Right cardiac atrium (tissue), 5 donors: ENCODE data around the gene JMJD1C. TPM values are rescaled to one million over a fixed set of nuclear protein-coding genes. Genes with fewer than 3 reads are reported as not detected.

ENCODE experiments used
- ATAC-seq, 2 donors: fragments of 200-7000 bp; cut with Tn5 transposase; one replicate each; pipeline versions ENCODE4 v1.8.0 to v1.9.1; 2020; ENCODE audit warnings: moderate library complexity in 2 of 2, mild to moderate bottlenecking in 1 of 2
- DNase-seq, 3 donors: peaks; one replicate each; pipeline ENCODE4 v3.0.0-alpha.2; 2020
- H3K27ac ChIP-seq: one replicate; pipeline ENCODE4 v1.5.1; 2013; ENCODE audit warnings: mild to moderate bottlenecking, low read length, control low read depth, moderate library complexity
- H3K27me3 ChIP-seq: one replicate; pipeline ENCODE4 v1.6.1; 2013; ENCODE audit not compliant: control insufficient read depth, insufficient read depth
- H3K4me1 ChIP-seq: one replicate; pipeline ENCODE4 v1.6.1; 2013; ENCODE audit warnings: low read length; ENCODE audit not compliant: control insufficient read depth, insufficient read depth
- H3K4me3 ChIP-seq: one replicate; pipeline ENCODE4 v1.5.1; 2013; ENCODE audit warnings: low read length, control low read depth
- H3K9me3 ChIP-seq: one replicate; pipeline ENCODE4 v1.6.1; 2013; ENCODE audit warnings: low read length; ENCODE audit not compliant: control insufficient read depth
- whole genome bisulfite sequencing: extraction: QIAGEN DNeasy Blood & Tissue Kit; methylation state at CpG from one replicate; pipeline ENCODE4 v1.1.7; 2013; 5-methylcytosine and 5-hydroxymethylcytosine counted together
- intact Hi-C, 4 donors: fragments of 100-400 bp; cut with DNase I; formaldehyde crosslinking; loops; one replicate each; pipeline versions ENCODE4 v1.11.0 to v1.14.0; 2022 to 2023
- polyA plus RNA-seq: library from polyadenylated mRNA; stranded (reverse); fragments of 200-250 nt; gene quantifications from one replicate; pipeline ENCODE4 v1.2.3, GENCODE V29; 2013
- total RNA-seq, 4 donors: library from RNA; stranded (reverse); fragmentation: NEBNext Ultra II Directional; extraction: Animal tissue kit (Norgen Biotek cat#: 25700); gene quantifications; one replicate each; pipeline ENCODE4 v1.2.1, GENCODE V29; 2021
- donor health status: healthy with polysubstance abuse.
- donor health status: DM: no; HTN: yes; CAD: no.
- donor health status: DM: no; HTN: no; CAD: no.
- donor health status: DM: no; HTN: yes; CAD: no; lungs with severe emphysema.
- donor health status: DM: yes; HTN: yes; CAD: no.

The JMJD1C gene
- total and polyA plus RNA-seq, 5 donors = 31.0 to 44.8 (median 43.1) TPM

- ATAC-seq (peak in 1 of 2 donors; percentile 36), DNase-seq (no peak)
- Histone ChIP-seq H3K9me3 (no peaks in the 10 kb centered on the region), H3K4me3 (no peak overlapping the region), H3K27ac (no peak overlapping the region), H3K27me3 (no peaks in the 10 kb centered on the region), H3K4me1 (no peaks in the 10 kb centered on the region)
- 86% methylated on average over 5 of the region's 5 CpGs for WGBS
- intact Hi-C loops = no loop called here
Observed at GRCh38 chr10:63375458-63375857, 90.3 kb downstream of the JMJD1C start.

DNA sequence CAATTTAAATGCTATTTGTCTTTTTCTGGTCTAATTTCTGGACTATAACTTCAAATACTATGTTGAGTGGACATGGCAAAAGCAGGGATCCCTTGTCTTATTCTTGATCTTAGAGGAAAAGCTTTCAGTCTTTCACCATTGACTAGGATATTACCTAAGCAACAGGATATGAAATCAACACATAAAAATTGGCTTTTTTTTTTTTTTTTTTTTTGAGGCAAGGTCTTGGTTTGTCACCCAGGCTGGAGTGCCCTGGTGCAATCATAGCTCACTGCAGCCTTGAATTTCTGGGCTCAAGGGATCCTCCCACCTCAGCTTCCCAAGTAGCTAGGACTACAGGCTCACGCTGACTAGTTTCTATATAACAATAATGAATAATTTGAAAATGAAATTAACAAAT is 90.8 kb downstream of the JMJD1C start:
- ATAC-seq (no peak), DNase-seq (no peak)
- WGBS = 98% methylated on average over 1 of the region's 1 CpG
- Histone ChIP-seq H3K27ac (no peak overlapping the region), H3K4me1 (no peaks in the 10 kb centered on the region), H3K4me3 (no peak overlapping the region), H3K9me3 (no peaks in the 10 kb centered on the region), H3K27me3 (no peaks in the 10 kb centered on the region)
- intact Hi-C loops = no loop called here

GRCh38 chr10:63373176-63373575 is 92.6 kb downstream of the JMJD1C start:
- 84% methylated on average over 3 of the region's 3 CpGs for WGBS
- Histone ChIP-seq H3K4me1 (no peaks in the 10 kb centered on the region), H3K4me3 (no peak overlapping the region), H3K9me3 (no peaks in the 10 kb centered on the region), H3K27me3 (no peaks in the 10 kb centered on the region), H3K27ac (no peak overlapping the region)
- no peak for DNase-seq
- no peak for ATAC-seq
- intact Hi-C loops = no loop called here

DNA sequence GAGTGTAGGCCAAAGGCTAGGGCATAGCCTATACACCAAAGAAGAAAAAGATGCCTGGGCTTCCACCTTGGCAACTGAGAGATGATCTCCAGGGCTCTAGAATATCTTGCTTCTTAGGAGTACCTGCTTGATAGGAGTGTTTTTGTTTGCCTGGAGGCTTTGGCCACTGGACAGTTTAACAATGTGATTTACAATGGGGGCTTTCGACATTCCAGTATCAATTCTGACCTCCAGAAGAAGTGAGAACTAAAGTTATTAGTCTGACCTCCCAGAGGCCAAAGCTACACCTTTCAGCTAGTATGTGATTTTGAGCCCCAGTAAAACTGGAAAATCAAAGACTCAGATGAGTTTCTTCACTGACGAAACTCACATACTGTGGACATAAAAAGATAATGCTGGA is 96.1 kb downstream of the JMJD1C start:
- WGBS = 95% methylated on average over 2 of the region's 2 CpGs

GRCh38 chr10:63368365-63368764 is 97.4 kb downstream of the JMJD1C start:
- H3K27ac ChIP-seq = no peak overlapping the region
- H3K4me1 ChIP-seq = no peaks in the 10 kb centered on the region
- ATAC-seq (no peak), DNase-seq (no peak)
- no peak overlapping the region for H3K4me3 ChIP-seq
- intact Hi-C loops = no loop called here
- no peaks in the 10 kb centered on the region for H3K27me3 ChIP-seq
- H3K9me3 ChIP-seq = no peaks in the 10 kb centered on the region
- WGBS = 97% methylated on average over 4 of the region's 4 CpGs

More for the DNA sequence above, 96.1 kb downstream of the JMJD1C start:
- no peak for DNase-seq
- ATAC-seq = no peak
- H3K27ac ChIP-seq = no peak overlapping the region
- intact Hi-C loops = no loop called here
- no peaks in the 10 kb centered on the region for H3K27me3 ChIP-seq
- H3K9me3 ChIP-seq = no peaks in the 10 kb centered on the region
- H3K4me1 ChIP-seq = no peaks in the 10 kb centered on the region
- H3K4me3 ChIP-seq = no peak overlapping the region

- Histone ChIP-seq H3K4me3 (no peak overlapping the region), H3K9me3 (no peaks in the 10 kb centered on the region), H3K27ac (no peak overlapping the region), H3K27me3 (no peaks in the 10 kb centered on the region), H3K4me1 (no peaks in the 10 kb centered on the region)
- intact Hi-C loops = no loop called here
- no peak for DNase-seq
- 93% methylated on average over 1 of the region's 1 CpG for WGBS
- no peak for ATAC-seq
Observed at GRCh38 chr10:63366933-63367332, 98.8 kb downstream of the JMJD1C start.

DNA sequence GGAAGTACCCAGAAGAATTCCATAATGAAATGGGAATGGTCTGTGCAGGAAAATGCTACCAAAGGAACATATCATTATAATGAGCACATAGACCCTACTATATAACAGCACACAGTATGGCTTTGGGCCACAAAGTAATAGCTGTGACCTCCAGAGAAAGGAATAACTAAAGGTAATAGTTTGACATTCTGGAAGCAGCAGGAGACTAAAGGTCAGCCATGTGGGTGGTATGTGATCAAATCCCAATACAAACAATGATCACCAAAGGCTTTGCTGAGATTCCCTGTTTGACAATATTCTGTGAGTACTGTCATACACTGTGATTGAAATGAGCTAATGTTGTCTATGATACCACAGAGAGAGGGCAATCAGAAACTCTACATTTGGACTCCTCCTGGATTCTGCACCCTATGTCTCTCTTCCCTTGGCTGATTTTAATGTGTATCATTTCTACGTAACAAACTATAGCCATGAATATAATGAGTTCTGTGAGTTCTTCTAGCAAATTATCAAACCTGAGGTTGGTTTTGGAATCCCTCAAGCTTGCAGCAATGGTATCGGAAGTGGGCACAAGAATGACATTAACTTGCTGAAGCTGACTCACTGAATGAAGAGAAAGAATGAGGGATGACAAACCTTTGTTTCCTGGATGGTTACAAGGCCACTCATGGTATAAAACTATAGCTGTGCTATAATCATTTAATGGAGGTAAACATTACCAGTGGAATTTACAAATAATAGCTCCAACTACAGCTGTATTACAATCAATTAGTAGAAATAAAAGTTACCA is 99.6 kb downstream of the JMJD1C start:
- no peak for ATAC-seq
- Histone ChIP-seq H3K4me3 (no peak overlapping the region), H3K9me3 (no peaks in the 10 kb centered on the region), H3K27me3 (no peaks in the 10 kb centered on the region), H3K27ac (no peak overlapping the region), H3K4me1 (no peaks in the 10 kb centered on the region)
- intact Hi-C loops = no loop called here
- DNase-seq = no peak
- 98% methylated on average over 2 of the region's 2 CpGs for WGBS

DNA sequence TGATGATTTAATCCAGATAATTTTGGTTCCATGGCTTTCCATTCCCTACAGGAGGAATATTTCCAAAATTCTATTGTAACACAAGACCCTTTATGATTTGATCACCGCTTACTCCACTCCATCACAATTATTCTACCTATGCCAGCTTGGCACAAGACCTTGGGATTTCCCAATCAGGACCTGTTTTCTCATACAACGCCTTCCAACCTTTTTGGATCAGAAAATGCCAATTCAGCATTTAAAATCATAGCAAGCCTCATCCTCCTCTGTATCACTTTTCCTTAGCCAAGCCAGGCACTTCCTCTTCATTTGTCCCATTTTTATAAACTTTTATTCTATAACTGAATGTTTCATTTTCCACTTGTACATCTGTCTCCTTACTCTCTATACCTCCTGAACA is 100.9 kb downstream of the JMJD1C start:
- no peak for ATAC-seq
- intact Hi-C loops = no loop called here
- no peaks in the 10 kb centered on the region for H3K27me3 ChIP-seq
- no peak for DNase-seq
- H3K27ac ChIP-seq = no peak overlapping the region
- H3K4me1 ChIP-seq = no peaks in the 10 kb centered on the region
- no peak overlapping the region for H3K4me3 ChIP-seq
- 79% methylated on average over 2 of the region's 2 CpGs for whole genome bisulfite sequencing
- H3K9me3 ChIP-seq = no peaks in the 10 kb centered on the region

- no peaks in the 10 kb centered on the region for H3K9me3 ChIP-seq
- H3K27ac ChIP-seq = no peak overlapping the region
- over 99% methylated on average over 7 of the region's 7 CpGs for WGBS
- no peaks in the 10 kb centered on the region for H3K4me1 ChIP-seq
- H3K4me3 ChIP-seq = no peak overlapping the region
- DNase-seq (no peak), ATAC-seq (no peak)
- no peaks in the 10 kb centered on the region for H3K27me3 ChIP-seq
- intact Hi-C loops = no loop called here
Observed at GRCh38 chr10:63363951-63364350, 101.8 kb downstream of the JMJD1C start.

DNA sequence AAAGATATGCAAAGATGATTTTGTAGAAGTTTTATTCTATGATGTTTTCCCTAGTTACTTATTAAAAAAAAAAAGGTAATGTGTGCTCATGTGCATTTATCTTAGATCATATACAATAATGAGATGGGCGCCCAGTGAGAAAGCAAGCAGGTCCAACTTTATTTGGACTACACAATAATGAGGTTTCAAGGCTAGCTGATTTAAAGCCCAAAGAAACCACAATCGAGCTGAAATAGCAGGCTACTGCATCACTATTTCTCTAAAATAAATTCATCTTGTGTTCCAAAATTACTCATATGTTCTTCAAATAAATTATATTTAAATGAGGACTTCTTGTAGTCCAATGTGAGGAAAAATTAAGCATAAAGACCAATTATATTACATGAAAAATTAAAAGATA is 110.1 kb downstream of the JMJD1C start:
- H3K4me3 ChIP-seq = no peak overlapping the region
- ATAC-seq (no peak), DNase-seq (no peak)
- H3K4me1 ChIP-seq = no peaks in the 10 kb centered on the region
- intact Hi-C loops = no loop called here
- WGBS = 92% methylated on average over 2 of the region's 2 CpGs
- no peaks in the 10 kb centered on the region for H3K27me3 ChIP-seq
- H3K27ac ChIP-seq = no peak overlapping the region
- no peaks in the 10 kb centered on the region for H3K9me3 ChIP-seq

- no peaks in the 10 kb centered on the region for H3K9me3 ChIP-seq
- WGBS = 97% methylated on average over 3 of the region's 3 CpGs
- no peaks in the 10 kb centered on the region for H3K27me3 ChIP-seq
- no peak overlapping the region for H3K4me3 ChIP-seq
- no peaks in the 10 kb centered on the region for H3K4me1 ChIP-seq
- no peak overlapping the region for H3K27ac ChIP-seq
- DNase-seq (no peak), ATAC-seq (no peak)
- intact Hi-C loops = no loop called here
Observed at GRCh38 chr10:63352976-63353375, 112.8 kb downstream of the JMJD1C start.
